Measurements from ENCODE around the gene FBN1.

The FBN1 gene

DNA sequence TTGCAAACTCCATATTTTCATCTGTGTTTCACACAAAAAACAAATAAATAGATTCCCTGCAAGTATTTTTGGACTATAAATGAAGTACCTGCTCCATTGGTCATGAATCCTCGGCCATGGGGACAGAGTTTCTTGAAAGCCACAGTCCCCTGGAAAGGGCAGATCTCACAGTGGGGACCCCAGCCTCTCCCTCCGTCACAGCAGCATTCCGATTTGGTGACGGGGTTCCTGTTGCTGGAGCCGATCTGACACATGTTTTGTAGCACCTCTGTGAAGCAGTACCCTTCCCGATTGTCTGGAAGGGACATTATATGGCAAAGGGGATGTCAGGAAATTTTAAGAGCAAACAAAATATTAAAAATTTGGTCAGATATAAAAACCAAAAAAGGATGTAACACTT is 218.0 kb downstream of the FBN1 start:
- no peak overlapping the region for H3K4me3 ChIP-seq (replicated peaks; ENCODE audit: low read depth, low read length)
- DNase-seq (ENCODE audit: low read depth): no peak
- TF ChIP-seq, protein P1, sequence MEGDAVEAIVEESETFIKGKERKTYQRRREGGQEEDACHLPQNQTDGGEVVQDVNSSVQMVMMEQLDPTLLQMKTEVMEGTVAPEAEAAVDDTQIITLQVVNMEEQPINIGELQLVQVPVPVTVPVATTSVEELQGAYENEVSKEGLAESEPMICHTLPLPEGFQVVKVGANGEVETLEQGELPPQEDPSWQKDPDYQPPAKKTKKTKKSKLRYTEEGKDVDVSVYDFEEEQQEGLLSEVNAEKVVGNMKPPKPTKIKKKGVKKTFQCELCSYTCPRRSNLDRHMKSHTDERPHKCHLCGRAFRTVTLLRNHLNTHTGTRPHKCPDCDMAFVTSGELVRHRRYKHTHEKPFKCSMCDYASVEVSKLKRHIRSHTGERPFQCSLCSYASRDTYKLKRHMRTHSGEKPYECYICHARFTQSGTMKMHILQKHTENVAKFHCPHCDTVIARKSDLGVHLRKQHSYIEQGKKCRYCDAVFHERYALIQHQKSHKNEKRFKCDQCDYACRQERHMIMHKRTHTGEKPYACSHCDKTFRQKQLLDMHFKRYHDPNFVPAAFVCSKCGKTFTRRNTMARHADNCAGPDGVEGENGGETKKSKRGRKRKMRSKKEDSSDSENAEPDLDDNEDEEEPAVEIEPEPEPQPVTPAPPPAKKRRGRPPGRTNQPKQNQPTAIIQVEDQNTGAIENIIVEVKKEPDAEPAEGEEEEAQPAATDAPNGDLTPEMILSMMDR (IDR thresholded peaks at IDR 0.05; ENCODE audit: low read length, missing control alignments): no peak

DNA sequence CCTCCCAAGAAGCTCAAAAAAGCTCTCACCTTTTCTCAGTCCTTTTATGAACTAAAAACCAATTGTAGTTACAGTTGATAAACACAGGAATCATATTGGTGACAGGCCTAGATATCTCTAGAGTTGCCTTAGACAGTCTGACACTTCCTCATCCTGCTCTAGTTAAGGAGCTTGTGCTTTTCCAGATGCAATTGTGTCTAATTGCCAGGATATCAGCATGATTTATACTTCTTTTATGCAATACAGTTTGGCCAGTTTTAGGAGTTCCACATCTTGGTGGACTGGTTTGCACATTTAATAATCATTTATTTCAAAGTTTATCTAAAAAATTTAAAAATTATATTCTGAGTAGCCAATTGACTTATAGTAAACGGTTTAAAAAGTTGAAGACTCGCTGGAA is 218.6 kb downstream of the FBN1 start:
- TF ChIP-seq, protein P1 (IDR thresholded peaks at IDR 0.05; ENCODE audit: low read length, missing control alignments): no peak
- H3K4me3 ChIP-seq (replicated peaks; ENCODE audit: low read depth, low read length): no peak overlapping the region
- no peak for DNase-seq (ENCODE audit: low read depth)

DNA sequence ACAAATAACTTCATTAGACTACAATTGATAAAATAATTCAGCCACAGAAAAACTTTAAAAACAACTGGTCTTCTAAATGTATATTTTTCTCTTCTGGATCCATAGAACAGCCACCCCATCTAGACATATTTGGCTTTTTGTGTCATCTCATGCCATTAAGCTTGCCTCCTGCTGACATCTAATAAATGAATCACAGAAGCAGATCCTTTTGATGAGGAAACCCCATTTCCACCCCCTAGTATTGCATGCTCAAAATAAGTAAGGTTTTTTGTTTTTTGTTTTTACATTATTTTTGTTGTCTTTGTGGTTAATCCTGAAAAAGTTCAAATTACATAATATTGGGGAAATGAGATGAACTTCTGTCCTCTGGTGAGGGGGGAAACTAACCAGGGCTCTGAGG is 219.5 kb downstream of the FBN1 start:
- TF ChIP-seq, protein P1 (IDR thresholded peaks at IDR 0.05; ENCODE audit: low read length, missing control alignments): no peak
- no peak for DNase-seq (ENCODE audit: low read depth)
- no peak overlapping the region for H3K4me3 ChIP-seq (replicated peaks; ENCODE audit: low read depth, low read length)

DNA sequence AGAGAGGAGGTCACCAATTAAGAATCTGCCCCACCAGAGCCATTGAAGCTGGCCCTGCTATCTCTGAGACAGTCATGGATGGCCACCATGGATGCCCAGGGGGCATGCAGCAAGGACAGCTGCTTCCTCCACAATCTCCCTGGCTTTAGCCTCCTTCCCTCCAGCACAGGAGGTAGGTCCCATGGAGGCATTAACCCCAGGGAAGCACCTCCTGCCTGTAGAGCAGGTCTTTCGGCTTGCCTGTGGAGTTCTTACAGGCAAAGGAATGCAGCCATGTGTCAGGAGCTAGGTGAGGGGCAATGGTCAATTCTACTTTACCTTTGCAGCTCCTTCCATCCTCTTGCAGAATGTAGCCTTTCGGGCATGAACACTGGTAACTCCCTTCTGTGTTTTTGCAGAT is 220.5 kb downstream of the FBN1 start:
- H3K4me3 ChIP-seq (replicated peaks; ENCODE audit: low read depth, low read length): no peak overlapping the region
- TF ChIP-seq, protein P1 (IDR thresholded peaks at IDR 0.05; ENCODE audit: low read length, missing control alignments): no peak
- no peak for DNase-seq (ENCODE audit: low read depth)

DNA sequence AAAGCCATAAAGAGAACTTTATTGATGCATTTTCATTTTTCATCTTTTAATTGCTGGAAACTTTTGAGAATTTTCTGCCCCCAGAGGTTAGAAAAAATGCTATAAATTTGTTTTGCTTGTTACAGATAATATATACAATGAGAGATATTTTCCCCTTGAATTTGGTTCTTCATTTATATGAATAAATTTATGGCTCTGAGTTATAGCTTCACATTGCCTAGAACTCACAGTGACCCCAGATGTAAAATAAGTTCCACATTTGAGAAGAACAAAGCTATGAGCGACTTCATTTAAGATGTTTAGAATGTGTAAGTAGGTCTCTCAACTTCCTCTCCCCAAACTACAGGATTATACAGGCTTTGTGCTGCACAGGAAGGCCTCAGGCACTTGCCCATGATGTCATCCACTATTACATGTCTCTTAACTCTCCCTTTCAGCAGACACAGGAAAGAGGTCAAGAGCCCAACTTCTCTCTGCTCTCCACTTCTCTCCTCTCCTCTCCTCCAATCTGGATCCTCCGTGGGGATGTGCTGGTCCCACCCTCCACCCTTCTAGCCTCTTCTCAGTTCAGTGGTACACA is 221.5 kb downstream of the FBN1 start:
- no peak overlapping the region for H3K4me3 ChIP-seq (replicated peaks; ENCODE audit: low read depth, low read length)
- peak; percentile 38 for DNase-seq (ENCODE audit: low read depth)
- TF ChIP-seq, protein P1 (IDR thresholded peaks at IDR 0.05; ENCODE audit: low read length, missing control alignments): no peak

DNA sequence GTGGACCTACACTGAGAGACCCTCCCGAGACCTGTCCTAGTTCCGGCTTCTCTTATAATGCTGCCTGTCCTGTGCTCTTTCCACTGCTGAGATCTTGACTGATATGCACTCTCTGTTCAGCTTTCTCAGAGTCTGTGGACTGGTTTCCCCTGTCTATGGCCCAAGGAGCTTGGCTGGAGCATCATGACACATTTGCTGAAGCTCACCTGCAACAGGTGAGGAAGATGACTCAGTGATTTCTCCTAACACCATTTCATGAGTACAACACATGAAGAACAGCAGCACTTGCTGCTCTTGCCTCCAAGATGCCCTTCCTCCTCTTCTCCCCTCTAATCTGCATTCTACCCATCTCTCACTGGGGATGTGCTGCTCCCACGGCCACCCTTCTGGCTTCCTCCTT is 222.2 kb downstream of the FBN1 start:
- TF ChIP-seq, protein P1 (IDR thresholded peaks at IDR 0.05; ENCODE audit: low read length, missing control alignments): no peak
- no peak overlapping the region for H3K4me3 ChIP-seq (replicated peaks; ENCODE audit: low read depth, low read length)
- DNase-seq (ENCODE audit: low read depth): no peak

DNA sequence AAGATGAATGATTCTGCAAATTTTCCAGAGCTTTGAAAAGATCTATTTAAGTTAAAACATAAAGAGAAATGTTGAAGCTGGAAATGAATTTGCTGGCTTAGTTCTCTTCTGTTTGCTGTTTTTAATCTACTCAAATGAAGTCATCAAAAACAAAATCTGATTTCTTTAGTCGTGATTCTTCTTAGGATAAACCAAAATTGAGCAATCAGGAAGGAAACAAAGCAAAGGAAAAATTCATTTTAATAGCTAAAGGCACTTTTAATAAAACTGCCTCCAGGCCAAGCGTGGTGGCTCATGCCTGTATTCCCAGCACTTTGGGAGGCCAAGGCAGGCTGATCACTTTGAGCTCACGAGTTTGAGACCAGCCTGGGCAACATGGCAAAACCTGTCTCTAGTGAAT is 223.1 kb downstream of the FBN1 start:
- DNase-seq (ENCODE audit: low read depth): peak; percentile 38
- H3K4me3 ChIP-seq (replicated peaks; ENCODE audit: low read depth, low read length): no peak overlapping the region
- TF ChIP-seq, protein P1 (IDR thresholded peaks at IDR 0.05; ENCODE audit: low read length, missing control alignments): no peak

All from fibroblast of pulmonary artery (primary cell).